Measurements from ENCODE around the gene TMEM141. TPM values are rescaled to one million over a fixed set of nuclear protein-coding genes. Genes with fewer than 3 reads are reported as not detected.

Gene TMEM141
- total and polyA plus RNA-seq, 10 of the 15 experiments (the other 5 are each of a cell fraction or from before 2014, with no cell fraction given) = 7.8 to 48.6 (median 34.4) TPM

DNA sequence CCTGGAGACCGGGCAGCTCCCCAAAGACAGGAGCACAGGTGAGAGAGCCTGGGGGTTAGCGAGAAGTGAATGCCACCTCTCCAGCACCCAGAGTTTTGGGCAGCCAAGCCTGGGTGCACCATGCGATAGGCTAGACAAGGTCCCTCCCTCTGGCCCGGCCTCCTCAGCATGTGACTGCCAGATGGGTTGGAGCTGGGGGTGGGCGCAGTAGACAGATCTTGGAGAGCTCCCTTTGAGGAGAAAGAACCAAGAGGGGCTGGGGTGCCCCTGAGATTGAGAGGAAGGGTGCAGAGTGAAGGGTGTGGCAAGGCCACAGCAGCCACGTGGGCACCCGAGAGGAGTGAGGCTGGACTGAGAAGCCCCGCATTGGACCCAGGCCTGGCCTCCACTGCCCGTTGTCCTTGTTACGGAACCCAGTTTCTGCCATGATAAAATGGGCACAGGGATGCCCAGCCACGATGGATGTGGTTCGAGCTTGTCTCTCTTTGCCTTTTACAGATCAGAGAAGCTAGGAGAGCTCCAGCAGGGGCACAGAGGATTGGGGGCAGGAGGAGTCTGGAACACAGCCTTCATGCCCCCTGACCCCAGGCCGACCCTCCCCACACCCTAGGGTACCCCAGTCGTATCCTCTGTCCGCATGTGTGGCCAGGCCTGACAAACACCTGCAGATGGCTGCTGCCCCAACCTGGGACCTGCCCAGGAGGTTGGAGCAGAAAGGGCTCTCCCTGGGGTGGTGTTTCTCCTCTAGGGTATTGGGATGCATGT lies 1.4 kb downstream of the TMEM141 start:
- ChIA-PET RAD21 (ENCODE audit: unreplicated experiment) (interaction anchor here (0.8 to 1.2 kb wide), 2 partner anchors 50 to 242 kb away, joined by 3 to 4 read pairs; no protein-coding TSS in a partner anchor), SMC1A (ENCODE audit: uncharacterized antibody, unreplicated experiment) (interaction anchor here (0.7 to 1.0 kb wide), 2 partner anchors 50 to 243 kb away, joined by 3 read pairs; partner anchors contain the start of gene AJM1), CTCF (interaction anchor here (0.8 to 3.3 kb wide), 17 partner anchors 8 to 305 kb away, joined by 3 to 27 read pairs (median 5); partner anchors contain the start of gene AJM1), POLR2A (interaction anchor here (0.5 to 1.0 kb wide), 5 partner anchors 8 to 630 kb away, joined by 3 to 5 read pairs (median 3); no protein-coding TSS in a partner anchor)
- peaks cover 2% of the 10 kb centered on the region; the same call in 1 of the 2 replicates for H3K79me2 ChIP-seq (ENCODE audit: control insufficient read depth, insufficient read depth, low read length)
- ATAC-seq (no peak), DNase-seq (ENCODE audit: low read depth, low spot score) (no peak), FAIRE-seq (no peak)
- H2AFZ ChIP-seq (ENCODE audit: control insufficient read depth, low read depth, low read length) = no peak overlapping the region
- H3K9ac ChIP-seq (ENCODE audit: control insufficient read depth, insufficient read depth, low read length) = peak overlapping the region; percentile 55; the same call in 1 of the 2 replicates
- intact Hi-C loops (cut with micrococcal nuclease; ENCODE audit: unreplicated experiment) = loop anchor here (10.0 kb wide), 1 partner anchor 152 kb away; the partner anchor contains the start of genes C8G and FBXW5
- in situ Hi-C loops (cut with MboI) = no loop called here
- WGBS (ENCODE audit: insufficient coverage, insufficient replicate concordance, low lambda C conversion rate, missing lambda C conversion rate) = 67% methylated on average over 15 of the region's 15 CpGs
- peaks cover 10% of the 10 kb centered on the region for H3K4me1 ChIP-seq (ENCODE audit: control insufficient read depth, insufficient read depth, low read length)
- no TSS peak for BruUV-seq (replicated peaks)
- peak overlapping the region; percentile 24; the same call in 1 of the 2 replicates for H3K27ac ChIP-seq (ENCODE audit: control insufficient read depth, insufficient read depth)
- peaks cover 2% of the 10 kb centered on the region; the same call in 1 of the 2 replicates for H4K20me1 ChIP-seq (ENCODE audit: control insufficient read depth, insufficient read depth)
- no peaks in the 10 kb centered on the region for H3K36me3 ChIP-seq (ENCODE audit: control insufficient read depth in 2 of 2, insufficient read depth in 2 of 2, low read length in 1 of 2)
- H3K4me3 ChIP-seq = peak overlapping the region; percentile 77
- H3K4me2 ChIP-seq (ENCODE audit: control insufficient read depth, insufficient read depth) = peak overlapping the region; percentile 65
- TF ChIP-seq, protein P1, sequence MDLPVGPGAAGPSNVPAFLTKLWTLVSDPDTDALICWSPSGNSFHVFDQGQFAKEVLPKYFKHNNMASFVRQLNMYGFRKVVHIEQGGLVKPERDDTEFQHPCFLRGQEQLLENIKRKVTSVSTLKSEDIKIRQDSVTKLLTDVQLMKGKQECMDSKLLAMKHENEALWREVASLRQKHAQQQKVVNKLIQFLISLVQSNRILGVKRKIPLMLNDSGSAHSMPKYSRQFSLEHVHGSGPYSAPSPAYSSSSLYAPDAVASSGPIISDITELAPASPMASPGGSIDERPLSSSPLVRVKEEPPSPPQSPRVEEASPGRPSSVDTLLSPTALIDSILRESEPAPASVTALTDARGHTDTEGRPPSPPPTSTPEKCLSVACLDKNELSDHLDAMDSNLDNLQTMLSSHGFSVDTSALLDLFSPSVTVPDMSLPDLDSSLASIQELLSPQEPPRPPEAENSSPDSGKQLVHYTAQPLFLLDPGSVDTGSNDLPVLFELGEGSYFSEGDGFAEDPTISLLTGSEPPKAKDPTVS (IDR thresholded peaks at IDR 0.05; ENCODE audit: low read depth, low read length) = no peak
- TF ChIP-seq RAD51 (IDR thresholded peaks at IDR 0.05) (no peak), MYC (IDR thresholded peaks at IDR 0.05; ENCODE audit: insufficient read depth, insufficient read length, insufficient replicate concordance, low read length, severe bottlenecking) (no peak), JUNB (IDR thresholded peaks at IDR 0.05) (no peak)
- TF ChIP-seq, protein P2, sequence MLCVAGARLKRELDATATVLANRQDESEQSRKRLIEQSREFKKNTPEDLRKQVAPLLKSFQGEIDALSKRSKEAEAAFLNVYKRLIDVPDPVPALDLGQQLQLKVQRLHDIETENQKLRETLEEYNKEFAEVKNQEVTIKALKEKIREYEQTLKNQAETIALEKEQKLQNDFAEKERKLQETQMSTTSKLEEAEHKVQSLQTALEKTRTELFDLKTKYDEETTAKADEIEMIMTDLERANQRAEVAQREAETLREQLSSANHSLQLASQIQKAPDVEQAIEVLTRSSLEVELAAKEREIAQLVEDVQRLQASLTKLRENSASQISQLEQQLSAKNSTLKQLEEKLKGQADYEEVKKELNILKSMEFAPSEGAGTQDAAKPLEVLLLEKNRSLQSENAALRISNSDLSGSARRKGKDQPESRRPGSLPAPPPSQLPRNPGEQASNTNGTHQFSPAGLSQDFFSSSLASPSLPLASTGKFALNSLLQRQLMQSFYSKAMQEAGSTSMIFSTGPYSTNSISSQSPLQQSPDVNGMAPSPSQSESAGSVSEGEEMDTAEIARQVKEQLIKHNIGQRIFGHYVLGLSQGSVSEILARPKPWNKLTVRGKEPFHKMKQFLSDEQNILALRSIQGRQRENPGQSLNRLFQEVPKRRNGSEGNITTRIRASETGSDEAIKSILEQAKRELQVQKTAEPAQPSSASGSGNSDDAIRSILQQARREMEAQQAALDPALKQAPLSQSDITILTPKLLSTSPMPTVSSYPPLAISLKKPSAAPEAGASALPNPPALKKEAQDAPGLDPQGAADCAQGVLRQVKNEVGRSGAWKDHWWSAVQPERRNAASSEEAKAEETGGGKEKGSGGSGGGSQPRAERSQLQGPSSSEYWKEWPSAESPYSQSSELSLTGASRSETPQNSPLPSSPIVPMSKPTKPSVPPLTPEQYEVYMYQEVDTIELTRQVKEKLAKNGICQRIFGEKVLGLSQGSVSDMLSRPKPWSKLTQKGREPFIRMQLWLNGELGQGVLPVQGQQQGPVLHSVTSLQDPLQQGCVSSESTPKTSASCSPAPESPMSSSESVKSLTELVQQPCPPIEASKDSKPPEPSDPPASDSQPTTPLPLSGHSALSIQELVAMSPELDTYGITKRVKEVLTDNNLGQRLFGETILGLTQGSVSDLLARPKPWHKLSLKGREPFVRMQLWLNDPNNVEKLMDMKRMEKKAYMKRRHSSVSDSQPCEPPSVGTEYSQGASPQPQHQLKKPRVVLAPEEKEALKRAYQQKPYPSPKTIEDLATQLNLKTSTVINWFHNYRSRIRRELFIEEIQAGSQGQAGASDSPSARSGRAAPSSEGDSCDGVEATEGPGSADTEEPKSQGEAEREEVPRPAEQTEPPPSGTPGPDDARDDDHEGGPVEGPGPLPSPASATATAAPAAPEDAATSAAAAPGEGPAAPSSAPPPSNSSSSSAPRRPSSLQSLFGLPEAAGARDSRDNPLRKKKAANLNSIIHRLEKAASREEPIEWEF (IDR thresholded peaks at IDR 0.05; ENCODE audit: insufficient replicate concordance, low read depth, low read length) = no peak
- TF ChIP-seq, protein P3, sequence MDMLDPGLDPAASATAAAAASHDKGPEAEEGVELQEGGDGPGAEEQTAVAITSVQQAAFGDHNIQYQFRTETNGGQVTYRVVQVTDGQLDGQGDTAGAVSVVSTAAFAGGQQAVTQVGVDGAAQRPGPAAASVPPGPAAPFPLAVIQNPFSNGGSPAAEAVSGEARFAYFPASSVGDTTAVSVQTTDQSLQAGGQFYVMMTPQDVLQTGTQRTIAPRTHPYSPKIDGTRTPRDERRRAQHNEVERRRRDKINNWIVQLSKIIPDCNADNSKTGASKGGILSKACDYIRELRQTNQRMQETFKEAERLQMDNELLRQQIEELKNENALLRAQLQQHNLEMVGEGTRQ (IDR thresholded peaks at IDR 0.05; ENCODE audit: borderline replicate concordance, low read depth, low read length) = no peak
- TF ChIP-seq, protein P4, sequence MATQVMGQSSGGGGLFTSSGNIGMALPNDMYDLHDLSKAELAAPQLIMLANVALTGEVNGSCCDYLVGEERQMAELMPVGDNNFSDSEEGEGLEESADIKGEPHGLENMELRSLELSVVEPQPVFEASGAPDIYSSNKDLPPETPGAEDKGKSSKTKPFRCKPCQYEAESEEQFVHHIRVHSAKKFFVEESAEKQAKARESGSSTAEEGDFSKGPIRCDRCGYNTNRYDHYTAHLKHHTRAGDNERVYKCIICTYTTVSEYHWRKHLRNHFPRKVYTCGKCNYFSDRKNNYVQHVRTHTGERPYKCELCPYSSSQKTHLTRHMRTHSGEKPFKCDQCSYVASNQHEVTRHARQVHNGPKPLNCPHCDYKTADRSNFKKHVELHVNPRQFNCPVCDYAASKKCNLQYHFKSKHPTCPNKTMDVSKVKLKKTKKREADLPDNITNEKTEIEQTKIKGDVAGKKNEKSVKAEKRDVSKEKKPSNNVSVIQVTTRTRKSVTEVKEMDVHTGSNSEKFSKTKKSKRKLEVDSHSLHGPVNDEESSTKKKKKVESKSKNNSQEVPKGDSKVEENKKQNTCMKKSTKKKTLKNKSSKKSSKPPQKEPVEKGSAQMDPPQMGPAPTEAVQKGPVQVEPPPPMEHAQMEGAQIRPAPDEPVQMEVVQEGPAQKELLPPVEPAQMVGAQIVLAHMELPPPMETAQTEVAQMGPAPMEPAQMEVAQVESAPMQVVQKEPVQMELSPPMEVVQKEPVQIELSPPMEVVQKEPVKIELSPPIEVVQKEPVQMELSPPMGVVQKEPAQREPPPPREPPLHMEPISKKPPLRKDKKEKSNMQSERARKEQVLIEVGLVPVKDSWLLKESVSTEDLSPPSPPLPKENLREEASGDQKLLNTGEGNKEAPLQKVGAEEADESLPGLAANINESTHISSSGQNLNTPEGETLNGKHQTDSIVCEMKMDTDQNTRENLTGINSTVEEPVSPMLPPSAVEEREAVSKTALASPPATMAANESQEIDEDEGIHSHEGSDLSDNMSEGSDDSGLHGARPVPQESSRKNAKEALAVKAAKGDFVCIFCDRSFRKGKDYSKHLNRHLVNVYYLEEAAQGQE (IDR thresholded peaks at IDR 0.05; ENCODE audit: low read depth, low read length) = no peak
- no peaks in the 10 kb centered on the region for H3K27me3 ChIP-seq (replicated peaks in 1 of 2; ENCODE audit: control insufficient read depth in 2 of 2, insufficient read depth in 2 of 2, low read length in 1 of 2)
- H3K9me3 ChIP-seq (replicated peaks; ENCODE audit: control insufficient read depth, insufficient read depth, low read length) = no peaks in the 10 kb centered on the region
